NCI-H128 (cell line): ENCODE results near the gene CHD3.
"Not testable (repeated sequence)": the region's sequence is repeated elsewhere in the genome, so short reads cannot be mapped to it uniquely, and the experiment has no call there.

ENCODE experiments used
- DNase-seq: peaks from one replicate; lab custom pipeline; 2025; ENCODE audit not compliant: unreplicated experiment; lab: John Stamatoyannopoulos, UW

Gene CHD3

GRCh38 chr17:7849751-7850504 lies 38.7 kb upstream of the CHD3 start:
- DNase-seq, result no peak

GRCh38 chr17:7850701-7851437 lies 37.7 kb upstream of the CHD3 start:
- DNase-seq, result no peak

GRCh38 chr17:7851438-7852261 lies 36.9 kb upstream of the CHD3 start:
- peak; percentile 79 for DNase-seq

- DNase-seq, result no peak
These were observed 36.3 kb upstream of the CHD3 start for GRCh38 chr17:7852262-7852670.

GRCh38 chr17:7852919-7853690 lies 35.5 kb upstream of the CHD3 start:
- no peak for DNase-seq

GRCh38 chr17:7853691-7854038 lies 34.9 kb upstream of the CHD3 start:
- DNase-seq, result no peak

- no peak for DNase-seq
These were observed 34.4 kb upstream of the CHD3 start for GRCh38 chr17:7854078-7854777.

GRCh38 chr17:7854851-7855659 lies 33.5 kb upstream of the CHD3 start, which contains the start of gene TMEM88:
Gene TMEM88, plus strand, starts transcription at chr17:7855066. Its CDS starts 9 bp downstream, at chr17:7855075.
- no peak for DNase-seq

- DNase-seq, result no peak
These were observed 33.0 kb upstream of the CHD3 start for GRCh38 chr17:7855660-7856010.

- no peak for DNase-seq
These were observed 32.4 kb upstream of the CHD3 start for GRCh38 chr17:7856011-7856810.

GRCh38 chr17:7856811-7857712 lies 31.5 kb upstream of the CHD3 start, which contains the start of gene NAA38:
Gene NAA38, minus strand, starts transcription at chr17:7857559. Its CDS starts 96 bp downstream, at chr17:7857463.
- DNase-seq, result peak; percentile 90

GRCh38 chr17:7857713-7858521 lies 30.7 kb upstream of the CHD3 start, which contains the start of gene CYB5D1:
Gene CYB5D1, plus strand, starts transcription at chr17:7858003. Its CDS starts 132 bp downstream, at chr17:7858135.
- peak; percentile 79 for DNase-seq

GRCh38 chr17:7858522-7858810 lies 30.1 kb upstream of the CHD3 start:
- no peak for DNase-seq

- no peak for DNase-seq
These were observed 29.6 kb upstream of the CHD3 start for GRCh38 chr17:7859028-7859427.

GRCh38 chr17:7862692-7863437 lies 25.7 kb upstream of the CHD3 start:
- DNase-seq, result peak; percentile 27

- not testable (repeated sequence) for DNase-seq
These were observed 24.2 kb upstream of the CHD3 start for GRCh38 chr17:7864384-7864783.
